BJ (cell line): Measurements from ENCODE around the gene CACYBP. TPM values are rescaled to one million over a fixed set of nuclear protein-coding genes. Genes with fewer than 3 reads are reported as not detected.

Experiments used
- CTCF ChIA-PET: fragments of 350-600 bp; formaldehyde crosslinking; extraction: SDS; loops from one replicate; lab custom pipeline; 2021; ENCODE audit warnings: antibody characterized with exemption, inconsistent platforms; lab: Yijun Ruan, JAX
- POLR2A ChIA-PET: fragments of 300-600 bp; sonication (Branson Sonifier 250); formaldehyde crosslinking; extraction: SDS; loops from one replicate; lab custom pipeline; 2021; ENCODE audit warnings: antibody characterized with exemption; lab: Charles Lee
- DNase-seq: peaks from one replicate; pipeline ENCODE4 v3.0.0-alpha.2; 2011; ENCODE audit warnings: low read depth
- H3K27me3 ChIP-seq: 2 replicates; pipeline ENCODE4 v1.6.0; 2011; ENCODE audit warnings: low read length; ENCODE audit not compliant: control insufficient read depth, insufficient read depth
- H3K36me3 ChIP-seq: 2 replicates; pipeline ENCODE4 v1.5.1; 2011; ENCODE audit warnings: low read length; ENCODE audit not compliant: control insufficient read depth, insufficient read depth
- H3K4me3 ChIP-seq: 2 replicates; pipeline ENCODE4 v1.5.1; 2011; ENCODE audit warnings: low read depth, mild to moderate bottlenecking, control low read depth, low read length
- polyA plus RNA-seq: library from polyadenylated mRNA; depleted of rRNA; stranded (reverse); fragments of >200 nt; gene quantifications from 2 replicates; pipeline ENCODE4 v1.2.3, GENCODE V29; 2011
- TF ChIP-seq, protein P1 (sequence below): IDR thresholded peaks from 2 replicates; pipeline ENCODE4 v1.5.1; 2011; ENCODE audit warnings: low read depth, mild to moderate bottlenecking, control low read depth, inconsistent platforms, low read length, moderate library complexity; ENCODE audit not compliant: insufficient read depth

The CACYBP gene
- polyA plus RNA-seq, 1 experiment = 20.5 TPM

- CTCF ChIA-PET = no interaction called here
- TF ChIP-seq, protein P1, sequence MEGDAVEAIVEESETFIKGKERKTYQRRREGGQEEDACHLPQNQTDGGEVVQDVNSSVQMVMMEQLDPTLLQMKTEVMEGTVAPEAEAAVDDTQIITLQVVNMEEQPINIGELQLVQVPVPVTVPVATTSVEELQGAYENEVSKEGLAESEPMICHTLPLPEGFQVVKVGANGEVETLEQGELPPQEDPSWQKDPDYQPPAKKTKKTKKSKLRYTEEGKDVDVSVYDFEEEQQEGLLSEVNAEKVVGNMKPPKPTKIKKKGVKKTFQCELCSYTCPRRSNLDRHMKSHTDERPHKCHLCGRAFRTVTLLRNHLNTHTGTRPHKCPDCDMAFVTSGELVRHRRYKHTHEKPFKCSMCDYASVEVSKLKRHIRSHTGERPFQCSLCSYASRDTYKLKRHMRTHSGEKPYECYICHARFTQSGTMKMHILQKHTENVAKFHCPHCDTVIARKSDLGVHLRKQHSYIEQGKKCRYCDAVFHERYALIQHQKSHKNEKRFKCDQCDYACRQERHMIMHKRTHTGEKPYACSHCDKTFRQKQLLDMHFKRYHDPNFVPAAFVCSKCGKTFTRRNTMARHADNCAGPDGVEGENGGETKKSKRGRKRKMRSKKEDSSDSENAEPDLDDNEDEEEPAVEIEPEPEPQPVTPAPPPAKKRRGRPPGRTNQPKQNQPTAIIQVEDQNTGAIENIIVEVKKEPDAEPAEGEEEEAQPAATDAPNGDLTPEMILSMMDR = no peak
These were observed 3.3 kb downstream of the CACYBP start for GRCh38 chr1:175002910-175003517.

DNA sequence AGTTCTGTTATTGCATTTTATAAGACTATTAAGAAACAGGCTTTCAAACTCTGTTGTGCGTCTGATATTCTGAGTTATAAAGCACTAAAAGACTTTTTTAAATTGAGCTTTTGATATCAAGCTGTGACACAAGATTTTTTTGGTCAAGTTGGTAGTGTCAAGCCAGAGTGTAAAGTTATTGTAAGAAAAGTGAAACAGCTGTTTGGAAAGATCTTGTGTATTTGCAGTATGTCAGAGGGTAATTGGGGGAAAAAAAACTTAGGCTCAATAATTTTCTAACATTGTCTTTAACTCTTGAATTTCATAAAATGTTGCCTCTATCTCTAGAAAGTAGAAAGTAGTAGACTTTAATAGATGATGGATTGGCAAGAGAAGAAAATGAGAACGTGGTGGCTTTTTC lies 3.8 kb downstream of the CACYBP start:
- Histone ChIP-seq H3K27me3 (no peaks in the 10 kb centered on the region), H3K36me3 (peaks cover 3% of the 10 kb centered on the region), H3K4me3 (no peak overlapping the region)
- CTCF ChIA-PET = no interaction called here
- DNase-seq = no peak
- POLR2A ChIA-PET = no interaction called here
- TF ChIP-seq, protein P1 = no peak

More at GRCh38 chr1:175002910-175003517, 3.3 kb downstream of the CACYBP start:
- peaks cover 2% of the 10 kb centered on the region for H3K36me3 ChIP-seq
- POLR2A ChIA-PET = no interaction called here
- no peak for DNase-seq
- H3K27me3 ChIP-seq = no peaks in the 10 kb centered on the region
- no peak overlapping the region for H3K4me3 ChIP-seq

DNA sequence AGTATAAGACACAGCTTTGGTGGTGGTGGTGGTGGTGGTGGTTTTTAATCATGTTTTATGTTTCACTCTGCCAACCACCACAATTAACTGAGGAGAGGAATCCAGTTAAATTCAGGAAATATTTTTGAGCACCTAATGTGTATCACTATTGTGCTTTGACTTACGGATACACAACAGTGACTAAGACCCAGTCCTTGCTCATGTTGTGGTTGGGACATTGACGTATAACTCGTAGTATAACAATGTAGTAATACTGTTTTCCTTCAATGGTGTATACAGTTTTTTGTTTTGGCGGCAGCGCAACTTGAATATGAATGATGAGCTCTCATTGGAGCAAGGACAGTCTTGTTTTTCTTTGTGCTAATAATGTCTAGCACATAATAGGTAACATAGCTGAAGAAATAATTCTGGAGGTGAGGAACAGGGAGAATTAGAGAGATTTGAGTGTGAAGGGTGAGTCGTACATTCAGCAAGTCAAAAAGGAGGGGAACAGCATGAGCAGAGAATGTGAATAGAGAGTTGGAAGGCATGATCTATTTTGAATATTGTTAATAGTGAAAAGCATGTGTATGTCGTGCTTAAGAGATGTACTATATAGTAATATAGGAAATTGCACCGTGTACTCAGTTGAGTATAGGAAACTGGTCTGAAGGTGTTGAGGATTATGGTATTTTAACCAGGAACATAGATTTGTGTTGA lies 5.5 kb downstream of the CACYBP start:
- TF ChIP-seq, protein P1 = no peak
- ChIA-PET CTCF (interaction anchor here (0.6 to 1.4 kb wide), 2 partner anchors 17 to 22 kb away, joined by 3 to 5 read pairs; no protein-coding TSS in a partner anchor), POLR2A (no interaction called here)
- no peak for DNase-seq
- H3K27me3 ChIP-seq = no peaks in the 10 kb centered on the region
- peaks cover 3% of the 10 kb centered on the region for H3K36me3 ChIP-seq
- H3K4me3 ChIP-seq = no peak overlapping the region

DNA sequence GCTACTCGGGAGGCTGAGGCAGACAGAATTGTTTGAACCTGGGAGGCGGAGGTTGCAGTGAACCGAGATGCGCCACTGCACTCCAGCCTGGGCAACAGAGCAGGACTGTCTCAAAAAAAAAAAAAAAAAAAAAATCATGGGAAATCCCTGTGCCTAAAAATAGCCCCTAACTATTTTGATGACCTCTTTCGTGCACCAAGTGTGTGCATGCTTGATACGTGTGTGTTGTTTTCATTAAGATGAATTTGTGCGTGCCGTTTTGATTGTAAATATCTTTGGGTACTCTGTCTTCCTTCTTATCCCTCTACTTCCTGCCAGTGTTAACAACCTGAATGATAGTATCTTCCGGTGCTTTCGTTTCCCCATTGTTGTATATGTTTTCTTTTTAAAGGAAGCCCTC lies 9.8 kb downstream of the CACYBP start:
- ChIA-PET POLR2A (no interaction called here), CTCF (no interaction called here)
- H3K36me3 ChIP-seq = peaks cover 11% of the 10 kb centered on the region

DNA sequence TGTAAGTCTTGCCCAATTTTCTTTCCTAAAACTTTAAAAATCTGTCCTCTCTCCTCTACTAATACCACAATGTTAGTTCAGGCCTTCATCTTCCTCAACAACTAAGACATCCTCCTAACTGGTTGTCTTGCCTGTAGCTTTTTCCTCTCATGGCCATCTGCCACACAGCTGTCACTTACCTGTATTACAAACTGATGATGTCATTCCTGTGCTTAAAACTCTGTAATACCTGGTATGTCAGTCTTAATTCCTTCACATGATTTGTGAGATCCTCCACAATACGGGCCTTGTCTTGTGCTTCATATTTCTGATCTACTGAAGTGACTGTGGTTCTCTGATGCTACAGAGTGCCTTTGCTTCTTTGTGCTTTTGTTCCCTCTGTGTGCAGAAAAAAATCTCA lies 13.7 kb downstream of the CACYBP start:
- CTCF ChIA-PET = no interaction called here
- TF ChIP-seq, protein P1 = no peak
- no peak for DNase-seq
- Histone ChIP-seq H3K27me3 (no peaks in the 10 kb centered on the region), H3K4me3 (no peak overlapping the region), H3K36me3 (peaks cover 10% of the 10 kb centered on the region)
- POLR2A ChIA-PET = interaction anchor here (1.3 kb wide), 1 partner anchor 10 kb away, joined by 7 read pairs; the partner anchor contains the start of gene MRPS14

More for the DNA sequence above, 9.8 kb downstream of the CACYBP start:
- TF ChIP-seq, protein P1 = no peak
- DNase-seq = no peak
- H3K4me3 ChIP-seq = no peak overlapping the region
- no peaks in the 10 kb centered on the region for H3K27me3 ChIP-seq
